Karpas-422 (cell line): ENCODE measurements around the gene ASTN1. TPM values are rescaled to one million over a fixed set of nuclear protein-coding genes. Genes with fewer than 3 reads are reported as not detected.
A peak's percentile ranks its signal among the peaks of the same experiment; 100 is the strongest.

Experiments used
- DNase-seq: peaks from one replicate; pipeline ENCODE4 v3.0.0-alpha.2; 2015
- H2AFZ ChIP-seq: fragments of 200-600 bp; sonication (generic); 2 replicates; pipeline ENCODE4 v1.6.1; 2014; ENCODE audit warnings: antibody characterized with exemption, low read length, mixed read lengths
- H3K27ac ChIP-seq: fragments of 200-600 bp; sonication (generic); 2 replicates; pipeline ENCODE4 v1.5.1; 2014; ENCODE audit warnings: mild to moderate bottlenecking, low read length, moderate library complexity
- H3K27me3 ChIP-seq: fragments of 200-600 bp; sonication (generic); 2 replicates; pipeline ENCODE4 v1.6.1; 2014; ENCODE audit warnings: low read length, mixed read lengths
- H3K36me3 ChIP-seq: fragments of 200-600 bp; sonication (generic); 2 replicates; pipeline ENCODE4 v1.6.1; 2014; ENCODE audit warnings: low read length, mixed read lengths; ENCODE audit not compliant: insufficient read depth
- H3K4me1 ChIP-seq: fragments of 200-600 bp; sonication (generic); 2 replicates; pipeline ENCODE4 v1.6.1; 2014; ENCODE audit warnings: mild to moderate bottlenecking, low read length, mixed read lengths
- H3K4me2 ChIP-seq: fragments of 200-600 bp; sonication (generic); 2 replicates; pipeline ENCODE4 v1.6.1; 2014; ENCODE audit warnings: low read length, low read depth, mild to moderate bottlenecking; ENCODE audit not compliant: poor library complexity, severe bottlenecking
- H3K4me3 ChIP-seq: fragments of 200-600 bp; sonication (generic); 2 replicates; pipeline ENCODE4 v1.5.1; 2014; ENCODE audit warnings: mild to moderate bottlenecking, antibody characterized with exemption, low read length, mixed read lengths
- H3K79me2 ChIP-seq: fragments of 200-600 bp; sonication (generic); 2 replicates; pipeline ENCODE4 v1.6.1; 2014; ENCODE audit warnings: mild to moderate bottlenecking, low read length, mixed read lengths
- H3K9ac ChIP-seq: fragments of 200-600 bp; sonication (generic); 2 replicates; pipeline ENCODE4 v1.6.0; 2014; ENCODE audit warnings: low read length
- H3K9me2 ChIP-seq: fragments of 200-600 bp; sonication (generic), shearing (Covaris generic); replicated peaks from 2 replicates; pipeline ENCODE4 v1.6.0; 2014; ENCODE audit warnings: mild to moderate bottlenecking, low read length, moderate library complexity; ENCODE audit not compliant: insufficient read depth
- H3K9me3 ChIP-seq: fragments of 300-700, 200-600 bp; sonication (generic); 2 replicates; pipeline ENCODE4 v1.6.1; 2014; ENCODE audit warnings: low read length, mixed read lengths
- H4K20me1 ChIP-seq: fragments of 200-600 bp; sonication (generic); 2 replicates; pipeline ENCODE4 v1.6.1; 2014; ENCODE audit warnings: mild to moderate bottlenecking, antibody characterized with exemption, low read length, low read depth; ENCODE audit not compliant: insufficient read depth
- total RNA-seq: library from RNA; depleted of rRNA; stranded (reverse); fragments of >200 nt; shearing (Covaris generic); gene quantifications from 2 replicates; pipeline ENCODE4 v1.2.3, GENCODE V29; 2014; ENCODE audit warnings: low replicate concordance

Gene ASTN1
- total RNA-seq, 1 experiment from 2014 or later: not detected

GRCh38 chr1:177172866-177173265, 8.4 kb upstream of the ASTN1 start:
- no peaks in the 10 kb centered on the region for H3K4me1 ChIP-seq
- no peaks in the 10 kb centered on the region for H3K79me2 ChIP-seq
- H3K9ac ChIP-seq: no peak overlapping the region
- no peak overlapping the region for H3K27ac ChIP-seq
- H3K27me3 ChIP-seq: no peaks in the 10 kb centered on the region
- no peaks in the 10 kb centered on the region for H3K36me3 ChIP-seq
- no peaks in the 10 kb centered on the region for H4K20me1 ChIP-seq
- H3K9me2 ChIP-seq: no peaks in the 10 kb centered on the region
- no peak for DNase-seq
- no peak overlapping the region for H2AFZ ChIP-seq
- H3K4me2 ChIP-seq: no peak overlapping the region
- H3K4me3 ChIP-seq: no peak overlapping the region
- no peaks in the 10 kb centered on the region for H3K9me3 ChIP-seq

DNA sequence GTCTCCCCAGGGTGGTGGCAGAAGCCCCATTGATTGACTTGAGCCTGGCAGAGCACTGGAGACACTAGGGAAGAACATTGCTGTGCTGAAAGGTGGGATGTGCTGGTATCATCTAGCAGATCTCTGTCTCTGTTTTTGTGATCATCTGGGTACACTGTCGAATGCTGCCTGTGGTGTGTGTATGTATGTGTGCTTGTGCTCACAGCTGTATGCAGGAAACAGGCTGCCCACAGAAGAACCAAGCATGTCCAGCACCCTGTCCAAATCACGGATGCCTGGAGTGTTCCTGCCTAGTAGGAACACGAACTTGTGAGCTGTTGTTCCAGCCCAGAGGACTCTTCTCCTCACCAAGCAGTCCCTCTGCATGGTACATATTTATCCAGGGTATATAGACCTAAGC, 7.8 kb upstream of the ASTN1 start:
- Histone ChIP-seq H3K9me2 (no peaks in the 10 kb centered on the region), H3K9me3 (no peaks in the 10 kb centered on the region), H3K27me3 (no peaks in the 10 kb centered on the region), H3K4me1 (no peaks in the 10 kb centered on the region), H3K4me3 (no peak overlapping the region), H3K36me3 (no peaks in the 10 kb centered on the region), H3K27ac (no peak overlapping the region), H3K79me2 (no peaks in the 10 kb centered on the region), H3K4me2 (no peak overlapping the region), H2AFZ (no peak overlapping the region), H4K20me1 (no peaks in the 10 kb centered on the region), H3K9ac (no peak overlapping the region)
- DNase-seq: no peak

- Histone ChIP-seq H2AFZ (no peak overlapping the region), H3K27me3 (no peaks in the 10 kb centered on the region), H3K27ac (no peak overlapping the region), H3K9ac (no peak overlapping the region), H3K4me1 (no peaks in the 10 kb centered on the region), H3K9me3 (no peaks in the 10 kb centered on the region), H4K20me1 (no peaks in the 10 kb centered on the region), H3K36me3 (no peaks in the 10 kb centered on the region), H3K79me2 (no peaks in the 10 kb centered on the region), H3K9me2 (no peaks in the 10 kb centered on the region), H3K4me3 (no peak overlapping the region), H3K4me2 (no peak overlapping the region)
- DNase-seq: no peak
Observed at GRCh38 chr1:177171536-177172123, 7.1 kb upstream of the ASTN1 start.

- H3K4me1 ChIP-seq: no peaks in the 10 kb centered on the region
- no peak within 1 kb of the TSS for H3K4me2 ChIP-seq
- no peaks in the 10 kb centered on the region for H3K79me2 ChIP-seq
- peak; percentile 51 for DNase-seq
- H3K27me3 ChIP-seq: no peaks in the 10 kb centered on the region
- H3K9me3 ChIP-seq: no peaks in the 10 kb centered on the region
- no peak within 1 kb of the TSS for H3K4me3 ChIP-seq
- H3K36me3 ChIP-seq: no peaks in the 10 kb centered on the region
- no peak within 1 kb of the TSS for H3K9ac ChIP-seq
- H3K27ac ChIP-seq: no peak within 1 kb of the TSS
- no peaks in the 10 kb centered on the region for H4K20me1 ChIP-seq
- no peak within 1 kb of the TSS for H2AFZ ChIP-seq
- H3K9me2 ChIP-seq: no peaks in the 10 kb centered on the region
Observed at GRCh38 chr1:177170756-177171535, 6.4 kb upstream of the ASTN1 start, which contains the start of gene BRINP2. Gene BRINP2, plus strand, starts transcription at chr1:177170958. Its CDS starts 58,919 bp downstream, at chr1:177229877.

- H3K4me3 ChIP-seq: no peak overlapping the region
- no peak for DNase-seq
- H3K4me1 ChIP-seq: no peaks in the 10 kb centered on the region
- no peaks in the 10 kb centered on the region for H3K9me2 ChIP-seq
- no peak overlapping the region for H3K9ac ChIP-seq
- H3K4me2 ChIP-seq: no peak overlapping the region
- H3K27me3 ChIP-seq: no peaks in the 10 kb centered on the region
- no peaks in the 10 kb centered on the region for H3K36me3 ChIP-seq
- no peaks in the 10 kb centered on the region for H3K9me3 ChIP-seq
- H4K20me1 ChIP-seq: no peaks in the 10 kb centered on the region
- no peak overlapping the region for H2AFZ ChIP-seq
- no peaks in the 10 kb centered on the region for H3K79me2 ChIP-seq
- no peak overlapping the region for H3K27ac ChIP-seq
Observed at GRCh38 chr1:177165069-177165439, 542 bp upstream of the ASTN1 start.

DNA sequence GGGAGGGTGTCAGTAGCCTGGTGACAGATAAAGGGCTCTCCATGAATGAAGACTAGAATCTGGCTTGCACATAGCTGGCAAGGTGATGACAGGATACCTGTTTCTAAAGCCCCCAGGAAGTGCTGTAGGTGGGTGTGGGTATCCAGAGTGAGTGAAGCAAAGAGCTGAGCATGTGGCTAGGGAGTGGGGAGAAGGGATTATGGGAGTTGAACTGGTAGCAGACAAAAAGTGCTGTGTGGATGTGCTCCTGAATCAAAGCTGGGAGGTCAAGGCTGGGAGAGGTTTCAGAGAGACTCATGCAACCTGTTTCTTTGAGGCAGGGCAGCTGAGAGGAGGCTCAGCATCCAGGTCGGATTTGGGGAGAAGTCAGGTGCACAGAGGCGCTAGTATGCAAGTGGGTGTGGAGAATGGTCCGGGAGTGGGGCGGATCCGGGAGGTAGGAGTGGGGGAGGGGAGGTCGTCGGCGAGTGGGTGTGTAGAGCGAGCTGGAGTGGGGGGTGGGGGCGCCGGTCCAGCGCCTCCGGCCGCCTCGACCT, 600 bp downstream of the ASTN1 start:
- no peaks in the 10 kb centered on the region for H3K79me2 ChIP-seq
- no peaks in the 10 kb centered on the region for H3K36me3 ChIP-seq
- no peak overlapping the region for H3K4me3 ChIP-seq
- no peaks in the 10 kb centered on the region for H3K9me3 ChIP-seq
- H4K20me1 ChIP-seq: no peaks in the 10 kb centered on the region
- H2AFZ ChIP-seq: no peak overlapping the region
- DNase-seq: no peak
- no peaks in the 10 kb centered on the region for H3K4me1 ChIP-seq
- no peak overlapping the region for H3K27ac ChIP-seq
- H3K27me3 ChIP-seq: no peaks in the 10 kb centered on the region
- no peak overlapping the region for H3K9ac ChIP-seq
- H3K4me2 ChIP-seq: no peak overlapping the region
- no peaks in the 10 kb centered on the region for H3K9me2 ChIP-seq

DNA sequence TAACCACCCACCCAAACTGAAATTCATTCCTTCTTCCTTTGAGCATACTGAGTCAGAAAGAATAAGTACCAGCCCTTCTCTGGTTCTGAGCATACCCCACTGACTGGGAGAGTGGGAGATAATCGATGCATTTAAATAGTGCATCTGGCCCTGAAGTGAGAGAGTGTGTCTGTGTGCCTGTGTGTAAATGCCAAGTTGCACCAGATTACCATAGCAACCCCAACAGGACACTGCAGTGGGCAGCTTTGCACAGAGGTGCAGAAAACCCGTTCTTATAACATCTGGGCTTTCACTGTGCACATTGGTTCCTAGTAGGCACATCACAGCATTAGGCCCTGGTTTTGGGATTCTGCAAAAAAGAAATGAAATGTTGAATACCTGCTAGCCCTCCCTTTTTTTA, 2.3 kb downstream of the ASTN1 start:
- no peak overlapping the region for H2AFZ ChIP-seq
- H3K79me2 ChIP-seq: no peaks in the 10 kb centered on the region
- H3K27ac ChIP-seq: no peak overlapping the region
- no peaks in the 10 kb centered on the region for H3K36me3 ChIP-seq
- DNase-seq: no peak
- H3K27me3 ChIP-seq: no peaks in the 10 kb centered on the region
- H3K9me2 ChIP-seq: no peaks in the 10 kb centered on the region
- H3K4me3 ChIP-seq: no peak overlapping the region
- H3K4me2 ChIP-seq: no peak overlapping the region
- no peaks in the 10 kb centered on the region for H4K20me1 ChIP-seq
- H3K4me1 ChIP-seq: no peaks in the 10 kb centered on the region
- H3K9me3 ChIP-seq: no peaks in the 10 kb centered on the region
- no peak overlapping the region for H3K9ac ChIP-seq

DNA sequence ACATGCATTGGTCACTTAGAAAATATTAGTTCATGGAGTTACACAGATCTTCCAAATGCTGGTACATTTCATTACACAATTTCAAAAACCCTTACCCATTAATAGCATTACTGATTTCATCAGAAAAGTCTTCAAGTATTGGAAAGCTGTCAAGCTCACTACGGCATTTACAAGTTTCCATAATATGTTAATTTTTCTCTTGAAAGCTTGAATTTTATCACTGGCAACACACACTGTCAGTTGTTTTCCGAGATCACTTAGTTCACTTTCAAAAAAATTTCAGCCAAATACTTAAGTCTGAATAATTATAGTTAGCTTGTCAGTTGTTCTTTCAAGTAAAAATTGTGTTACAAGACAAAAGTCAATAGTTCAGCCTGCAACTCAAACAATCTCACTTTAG, 18.0 kb downstream of the ASTN1 start:
- Histone ChIP-seq H3K9me2 (no peaks in the 10 kb centered on the region), H2AFZ (no peak overlapping the region), H3K27me3 (no peaks in the 10 kb centered on the region), H3K27ac (no peak overlapping the region), H3K4me3 (no peak overlapping the region), H3K9me3 (no peaks in the 10 kb centered on the region), H3K4me2 (no peak overlapping the region), H3K9ac (no peak overlapping the region), H4K20me1 (no peaks in the 10 kb centered on the region), H3K36me3 (no peaks in the 10 kb centered on the region), H3K79me2 (no peaks in the 10 kb centered on the region), H3K4me1 (no peaks in the 10 kb centered on the region)
- DNase-seq: no peak
